ENCODE measurements around the gene TGFBR1. TPM values are rescaled to one million over a fixed set of nuclear protein-coding genes. Genes with fewer than 3 reads are reported as not detected.

TGFBR1 gene
- total RNA-seq, 2 donors from 2014 or later, result 8.0 to 15.4 TPM

DNA sequence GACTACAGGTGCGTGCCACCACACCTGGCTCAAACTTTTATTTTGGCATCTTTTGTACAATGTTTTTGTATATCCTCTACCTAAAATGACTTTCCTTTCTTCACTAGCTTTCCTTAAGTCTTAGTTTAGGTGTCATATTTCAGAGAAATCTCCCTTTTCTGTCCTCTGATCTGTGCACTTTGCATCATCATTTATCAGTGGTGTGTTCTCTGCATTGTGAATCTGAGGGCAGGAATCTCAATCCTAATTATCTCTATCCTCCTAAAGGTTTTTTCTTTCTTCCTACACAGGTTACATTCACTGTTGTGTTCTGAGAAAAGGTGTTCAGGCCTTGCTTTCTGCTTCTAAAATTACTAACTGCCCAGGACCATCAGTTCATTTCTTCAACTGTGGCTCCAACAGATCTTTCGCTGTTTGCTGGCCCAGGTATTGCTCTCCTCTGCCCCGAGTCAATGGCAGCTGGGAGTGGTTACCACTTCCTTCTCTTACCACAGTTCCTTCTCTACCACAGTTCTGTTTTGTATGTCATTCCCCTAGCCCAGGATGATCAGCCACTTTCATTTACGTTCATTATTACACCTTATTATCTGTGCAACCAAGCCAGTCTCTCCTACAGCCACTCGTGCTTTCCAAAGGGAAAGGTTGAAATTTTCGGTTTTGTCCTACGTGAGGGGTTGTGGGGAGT lies 14.0 kb downstream of the TGFBR1 start:
- H3K9me3 ChIP-seq, result no peaks in the 10 kb centered on the region
- H3K27ac ChIP-seq, result no peak overlapping the region
- no peak for DNase-seq (ENCODE audit: low spot score)
- H3K4me1 ChIP-seq, result peaks cover 0 to 32% of the 10 kb centered on the region in 2 donors
- TF ChIP-seq, protein P1, sequence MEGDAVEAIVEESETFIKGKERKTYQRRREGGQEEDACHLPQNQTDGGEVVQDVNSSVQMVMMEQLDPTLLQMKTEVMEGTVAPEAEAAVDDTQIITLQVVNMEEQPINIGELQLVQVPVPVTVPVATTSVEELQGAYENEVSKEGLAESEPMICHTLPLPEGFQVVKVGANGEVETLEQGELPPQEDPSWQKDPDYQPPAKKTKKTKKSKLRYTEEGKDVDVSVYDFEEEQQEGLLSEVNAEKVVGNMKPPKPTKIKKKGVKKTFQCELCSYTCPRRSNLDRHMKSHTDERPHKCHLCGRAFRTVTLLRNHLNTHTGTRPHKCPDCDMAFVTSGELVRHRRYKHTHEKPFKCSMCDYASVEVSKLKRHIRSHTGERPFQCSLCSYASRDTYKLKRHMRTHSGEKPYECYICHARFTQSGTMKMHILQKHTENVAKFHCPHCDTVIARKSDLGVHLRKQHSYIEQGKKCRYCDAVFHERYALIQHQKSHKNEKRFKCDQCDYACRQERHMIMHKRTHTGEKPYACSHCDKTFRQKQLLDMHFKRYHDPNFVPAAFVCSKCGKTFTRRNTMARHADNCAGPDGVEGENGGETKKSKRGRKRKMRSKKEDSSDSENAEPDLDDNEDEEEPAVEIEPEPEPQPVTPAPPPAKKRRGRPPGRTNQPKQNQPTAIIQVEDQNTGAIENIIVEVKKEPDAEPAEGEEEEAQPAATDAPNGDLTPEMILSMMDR (IDR thresholded peaks at IDR 0.05), result no peak
- no peaks in the 10 kb centered on the region for H3K36me3 ChIP-seq
- no peaks in the 10 kb centered on the region for H3K27me3 ChIP-seq
- no peak overlapping the region for H3K4me3 ChIP-seq

DNA sequence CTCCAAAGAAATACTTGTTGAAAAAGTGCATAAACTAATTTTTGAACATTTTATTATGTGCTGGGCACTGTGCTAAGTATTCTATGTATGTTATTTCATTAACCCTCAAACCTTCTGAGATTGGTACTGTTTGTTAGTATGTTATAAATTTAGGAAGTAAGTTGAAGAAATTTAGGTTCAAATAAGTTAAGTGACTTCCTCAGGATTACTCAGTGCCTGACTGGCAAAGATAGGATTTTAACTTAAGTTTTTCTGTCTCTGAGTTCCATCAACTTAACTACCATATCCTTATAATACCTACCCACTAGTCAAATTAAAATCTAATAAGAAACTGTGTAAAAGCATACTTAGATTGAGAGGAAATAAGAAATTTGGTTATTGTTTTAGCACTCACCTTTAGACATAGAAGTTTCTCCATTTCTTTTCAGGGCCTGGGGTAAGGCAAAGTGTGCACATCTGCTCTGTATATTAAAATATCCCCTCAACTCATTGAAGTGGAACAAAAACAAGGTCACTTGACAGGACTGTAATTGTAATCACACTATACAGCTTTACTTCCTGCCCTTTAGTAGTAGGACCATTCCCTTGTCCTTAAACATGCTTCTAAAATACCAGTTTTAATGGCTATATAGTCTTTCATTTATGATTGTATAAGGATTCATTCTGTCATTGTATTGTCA lies 15.2 kb downstream of the TGFBR1 start:
- Histone ChIP-seq H3K4me3 (no peak overlapping the region), H3K27ac (no peak overlapping the region), H3K27me3 (no peaks in the 10 kb centered on the region), H3K9me3 (no peaks in the 10 kb centered on the region), H3K36me3 (no peaks in the 10 kb centered on the region), H3K4me1 (peaks cover 0 to 20% of the 10 kb centered on the region in 2 donors)
- TF ChIP-seq, protein P1 (IDR thresholded peaks at IDR 0.05), result no peak
- no peak for DNase-seq (ENCODE audit: low spot score)

DNA sequence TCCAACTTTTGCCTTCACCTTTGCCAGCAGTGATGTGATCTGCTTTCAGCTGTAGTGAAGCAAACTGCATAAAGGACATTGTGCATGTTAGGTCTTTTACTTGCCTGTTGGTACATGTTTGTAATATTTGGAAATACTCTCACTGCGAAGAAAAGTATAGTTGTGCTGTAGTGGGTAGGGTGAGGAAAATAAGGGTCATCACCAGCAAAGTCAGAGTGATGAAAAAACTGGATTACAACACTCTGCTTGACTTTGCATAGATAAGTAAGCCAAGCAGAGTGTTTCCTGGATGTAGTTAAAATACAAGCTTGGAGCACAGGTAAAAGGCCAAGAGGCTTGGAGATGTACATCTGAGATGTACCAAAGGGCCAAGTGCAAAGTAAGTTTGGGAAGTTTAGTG lies 16.7 kb downstream of the TGFBR1 start:
- TF ChIP-seq, protein P1 (IDR thresholded peaks at IDR 0.05), result no peak
- Histone ChIP-seq H3K4me1 (peaks cover 0 to 16% of the 10 kb centered on the region in 2 donors), H3K36me3 (no peaks in the 10 kb centered on the region), H3K27ac (no peak overlapping the region), H3K9me3 (no peaks in the 10 kb centered on the region), H3K27me3 (no peaks in the 10 kb centered on the region), H3K4me3 (no peak overlapping the region)
- no peak for DNase-seq (ENCODE audit: low spot score)

DNA sequence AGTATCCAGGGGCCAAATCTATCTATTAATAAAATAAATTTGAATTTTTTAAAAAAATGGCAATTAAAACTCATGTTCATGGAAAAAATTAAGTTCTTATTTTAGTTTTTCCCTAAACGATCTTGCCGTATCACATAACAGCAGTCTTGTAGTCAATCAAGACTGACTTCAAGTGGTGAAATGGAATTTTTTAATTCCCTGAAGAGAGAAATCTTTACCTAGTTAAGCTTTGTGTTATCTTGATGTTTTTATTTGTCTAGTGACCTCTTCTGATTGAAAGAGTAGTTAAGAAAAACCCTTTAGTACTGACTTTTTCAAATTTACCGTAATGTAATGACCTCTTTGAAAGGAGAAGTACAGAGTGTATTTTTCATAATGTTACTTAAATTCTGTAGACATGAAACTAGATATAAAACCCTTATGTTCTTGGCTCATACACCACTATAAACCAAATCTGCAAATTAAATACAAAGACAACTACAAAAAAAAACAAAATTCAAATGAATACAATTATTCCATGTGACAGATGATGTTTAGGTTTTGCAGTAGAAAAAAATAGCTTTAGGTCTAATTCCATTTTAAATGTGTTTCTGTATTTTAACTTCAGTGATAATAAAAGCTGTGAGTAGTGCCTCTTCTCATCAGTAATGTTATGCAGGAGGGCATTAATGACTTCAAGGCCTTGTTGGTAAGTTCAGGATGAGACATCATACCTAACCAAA lies 19.8 kb downstream of the TGFBR1 start:
- H3K4me1 ChIP-seq, result peaks cover 0 to 28% of the 10 kb centered on the region in 2 donors
- H3K36me3 ChIP-seq, result no peaks in the 10 kb centered on the region
- DNase-seq (ENCODE audit: low spot score), result no peak
- H3K27ac ChIP-seq, result no peak overlapping the region
- H3K9me3 ChIP-seq, result no peaks in the 10 kb centered on the region
- H3K27me3 ChIP-seq, result no peaks in the 10 kb centered on the region
- no peak overlapping the region for H3K4me3 ChIP-seq
- TF ChIP-seq, protein P1 (IDR thresholded peaks at IDR 0.05), result no peak

DNA sequence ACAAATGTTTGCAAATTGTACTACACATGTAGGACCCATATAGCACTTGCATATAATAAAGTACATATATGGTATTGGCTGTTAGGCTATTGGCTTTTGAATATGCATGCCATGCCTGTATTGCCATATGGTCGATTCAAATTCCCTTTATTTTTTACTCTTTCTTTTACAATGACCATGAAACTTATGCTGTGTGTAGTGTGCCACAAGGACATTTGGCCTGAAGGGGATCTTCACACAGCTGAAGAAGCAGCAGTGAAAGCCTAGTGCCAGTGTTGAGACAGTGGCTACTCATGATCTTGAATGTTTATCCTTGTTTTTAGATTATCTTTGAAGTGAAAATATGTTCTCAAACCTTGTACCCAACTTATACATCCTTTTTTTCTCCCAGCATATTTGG lies 20.5 kb downstream of the TGFBR1 start:
- DNase-seq (ENCODE audit: low spot score), result no peak
- no peaks in the 10 kb centered on the region for H3K36me3 ChIP-seq
- no peak overlapping the region for H3K27ac ChIP-seq
- H3K9me3 ChIP-seq, result no peaks in the 10 kb centered on the region
- no peak overlapping the region for H3K4me3 ChIP-seq
- TF ChIP-seq, protein P1 (IDR thresholded peaks at IDR 0.05), result no peak
- H3K4me1 ChIP-seq, result peaks cover 0 to 22% of the 10 kb centered on the region in 2 donors
- H3K27me3 ChIP-seq, result no peaks in the 10 kb centered on the region

Measured in right atrium auricular region (tissue), 2 donors.